ENCODE results near the gene CHCHD6.

CHCHD6 gene, protein sequence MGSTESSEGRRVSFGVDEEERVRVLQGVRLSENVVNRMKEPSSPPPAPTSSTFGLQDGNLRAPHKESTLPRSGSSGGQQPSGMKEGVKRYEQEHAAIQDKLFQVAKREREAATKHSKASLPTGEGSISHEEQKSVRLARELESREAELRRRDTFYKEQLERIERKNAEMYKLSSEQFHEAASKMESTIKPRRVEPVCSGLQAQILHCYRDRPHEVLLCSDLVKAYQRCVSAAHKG

DNA sequence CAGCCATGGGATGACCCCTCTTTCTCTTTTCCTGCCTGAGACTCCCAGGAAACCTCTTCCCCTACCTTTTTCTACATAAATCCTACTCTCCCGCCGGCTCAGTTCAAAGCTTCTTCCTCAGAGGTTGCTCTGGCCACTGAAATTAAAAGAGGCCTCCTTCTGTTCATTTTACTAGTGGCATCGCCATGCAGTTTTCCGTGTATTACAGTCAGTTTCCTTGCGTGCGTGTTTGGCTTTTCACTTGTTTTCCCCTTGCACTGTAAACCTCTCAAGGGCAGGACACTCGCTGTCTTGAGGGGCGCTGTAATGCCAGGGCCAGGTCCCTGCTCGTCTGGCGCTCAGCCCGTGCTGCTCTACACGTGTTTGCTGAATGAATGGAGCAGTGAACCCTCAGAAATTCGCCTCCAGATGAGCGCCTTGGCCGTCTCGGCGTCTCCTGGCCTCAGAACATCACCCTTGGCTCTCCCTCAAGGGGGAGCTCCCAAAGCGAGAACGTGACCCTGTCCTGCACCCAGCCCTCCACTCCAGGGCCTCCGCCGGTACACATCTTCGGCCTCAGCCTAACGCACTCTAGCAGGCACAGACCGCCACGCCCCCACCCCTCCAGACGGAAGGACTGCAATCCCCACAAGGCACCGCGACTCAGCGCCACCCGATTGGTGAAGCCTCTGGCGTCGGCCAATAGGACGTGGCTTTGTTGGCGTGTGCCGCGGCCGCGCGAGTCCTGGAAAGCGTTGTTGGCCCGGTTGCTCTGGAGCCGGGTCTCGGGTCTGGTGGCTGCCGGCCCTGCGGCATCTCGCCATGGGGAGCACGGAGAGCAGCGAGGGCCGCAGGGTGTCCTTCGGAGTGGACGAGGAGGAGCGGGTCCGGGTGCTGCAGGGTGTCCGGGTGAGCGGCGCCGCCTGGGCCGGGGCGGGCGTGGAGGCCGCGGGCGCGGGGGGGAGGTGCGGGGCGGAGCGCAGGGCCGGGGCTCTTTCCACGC, at the start of gene CHCHD6:
Gene CHCHD6 (plus strand): TSS at position 729 of the 982 bp plus-strand sequence. CDS start 73 bp downstream, at position 802.
- peak; percentile 99 for DNase-seq

- DNase-seq: peak; percentile 77
Observed at GRCh38 chr3:126654571-126655383, 49.3 kb upstream of the CHCHD6 start, which contains the start of gene TXNRD3. Gene TXNRD3, minus strand, starts transcription at chr3:126655124.

GRCh38 chr3:126655887-126656286, 48.2 kb upstream of the CHCHD6 start:
- no peak for DNase-seq

DNA sequence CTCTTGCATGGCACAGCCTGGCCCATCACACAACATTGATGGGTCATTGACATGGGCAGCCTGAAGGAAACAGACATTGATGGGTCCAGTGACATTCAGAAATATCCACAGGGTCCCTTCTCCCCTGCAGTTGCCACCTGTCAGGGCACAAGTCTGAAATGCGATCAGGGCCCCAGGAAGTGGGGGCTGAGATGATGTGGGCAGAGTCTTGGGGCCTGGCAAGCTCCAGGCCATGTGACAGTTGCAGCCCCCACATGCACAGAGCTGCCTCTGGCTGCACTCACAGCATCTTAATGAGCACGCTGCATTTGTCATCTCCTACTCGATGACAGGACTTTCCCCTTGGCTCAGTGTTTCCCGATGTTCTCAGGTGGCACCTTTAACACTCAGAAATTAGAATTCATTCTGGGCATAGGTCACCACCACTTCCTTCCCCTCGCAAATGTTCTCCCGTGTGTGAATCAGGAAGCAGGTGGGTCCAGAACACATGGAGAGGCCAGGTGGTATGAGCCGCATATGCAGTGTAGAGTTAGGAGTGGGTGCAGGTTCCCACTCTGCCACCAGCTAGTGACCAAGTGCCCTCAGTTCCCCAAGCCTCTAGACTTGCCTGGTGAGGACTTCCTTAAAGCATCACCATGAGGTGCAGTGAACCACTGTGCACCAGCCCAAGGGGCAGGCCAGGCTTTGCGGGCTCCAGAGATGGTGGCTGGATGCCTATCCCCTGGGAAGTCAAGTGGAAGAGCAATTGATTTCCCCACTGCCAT, 47.5 kb upstream of the CHCHD6 start:
- DNase-seq: no peak

GRCh38 chr3:126657901-126658300, 46.1 kb upstream of the CHCHD6 start:
- DNase-seq: no peak

GRCh38 chr3:126658584-126658983, 45.5 kb upstream of the CHCHD6 start:
- no peak for DNase-seq

DNA sequence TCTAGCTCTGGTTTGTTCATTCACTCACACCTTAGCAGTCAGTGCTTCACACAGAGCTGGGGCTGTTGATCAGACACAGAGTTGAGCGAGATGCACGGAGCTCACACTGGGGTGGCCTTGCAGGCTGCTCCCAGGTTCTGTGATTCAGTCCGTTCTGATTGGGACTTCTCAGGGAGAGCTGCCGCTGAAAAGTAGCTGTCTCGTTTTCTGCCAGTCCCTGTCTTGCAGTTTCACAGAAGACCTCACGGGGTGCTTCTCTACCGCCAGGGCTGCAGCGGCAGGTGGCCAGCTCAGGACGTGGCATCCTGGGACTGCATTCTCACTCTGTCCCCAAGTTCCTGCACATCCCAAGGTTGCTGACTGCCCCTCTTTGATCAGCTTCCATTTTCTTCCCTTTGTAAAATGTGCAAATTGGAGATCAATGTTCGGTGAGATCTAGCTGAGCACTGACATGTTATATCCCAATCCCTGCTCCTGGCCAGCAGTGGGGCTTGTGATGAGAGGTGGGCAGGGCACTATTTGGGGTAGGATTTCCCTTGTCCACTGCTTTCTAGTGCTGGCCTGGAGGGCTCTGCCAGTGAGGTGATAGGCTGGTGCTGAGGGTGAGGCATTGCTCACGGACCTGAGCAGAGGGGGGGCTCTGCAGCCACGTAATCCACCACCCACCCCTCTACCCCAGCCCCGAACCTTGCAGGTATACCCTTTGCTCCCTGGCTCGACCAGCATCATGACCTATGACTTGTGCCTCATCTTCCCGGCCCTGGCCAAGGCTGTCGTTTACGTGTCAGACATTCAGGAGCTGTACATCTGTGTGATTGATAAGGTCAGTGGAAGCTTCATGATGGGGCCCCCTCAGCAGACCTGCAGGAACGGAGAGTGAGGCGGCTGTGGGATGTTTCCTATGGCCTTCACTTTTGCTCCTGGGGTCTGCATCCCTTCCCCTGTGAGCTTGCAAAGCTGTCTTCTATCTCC, 43.8 kb upstream of the CHCHD6 start:
- DNase-seq: no peak

GRCh38 chr3:126661532-126662364, 42.3 kb upstream of the CHCHD6 start:
- DNase-seq: no peak

GRCh38 chr3:126663257-126663656, 40.8 kb upstream of the CHCHD6 start:
- DNase-seq: no peak

DNA sequence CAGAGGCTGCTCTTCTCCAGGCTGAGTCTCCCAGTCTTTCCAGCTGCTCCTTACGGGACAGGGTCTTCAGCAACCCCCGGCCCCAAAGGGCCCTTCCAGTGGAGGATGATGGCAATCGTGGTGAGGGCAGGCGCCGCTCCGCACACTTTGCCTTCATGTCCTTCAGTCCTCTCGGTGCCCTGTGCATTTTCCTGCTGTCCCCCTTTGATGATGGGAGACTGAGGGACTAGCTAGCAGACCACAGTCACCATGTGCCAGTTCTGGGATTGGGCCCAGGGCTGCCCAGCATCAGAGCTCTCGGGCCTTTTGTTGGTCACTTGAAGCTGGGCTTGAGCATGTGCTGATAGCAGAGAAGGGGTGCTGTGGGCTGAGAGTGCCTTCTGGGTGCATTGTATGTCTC, 40.3 kb upstream of the CHCHD6 start:
- no peak for DNase-seq

DNA sequence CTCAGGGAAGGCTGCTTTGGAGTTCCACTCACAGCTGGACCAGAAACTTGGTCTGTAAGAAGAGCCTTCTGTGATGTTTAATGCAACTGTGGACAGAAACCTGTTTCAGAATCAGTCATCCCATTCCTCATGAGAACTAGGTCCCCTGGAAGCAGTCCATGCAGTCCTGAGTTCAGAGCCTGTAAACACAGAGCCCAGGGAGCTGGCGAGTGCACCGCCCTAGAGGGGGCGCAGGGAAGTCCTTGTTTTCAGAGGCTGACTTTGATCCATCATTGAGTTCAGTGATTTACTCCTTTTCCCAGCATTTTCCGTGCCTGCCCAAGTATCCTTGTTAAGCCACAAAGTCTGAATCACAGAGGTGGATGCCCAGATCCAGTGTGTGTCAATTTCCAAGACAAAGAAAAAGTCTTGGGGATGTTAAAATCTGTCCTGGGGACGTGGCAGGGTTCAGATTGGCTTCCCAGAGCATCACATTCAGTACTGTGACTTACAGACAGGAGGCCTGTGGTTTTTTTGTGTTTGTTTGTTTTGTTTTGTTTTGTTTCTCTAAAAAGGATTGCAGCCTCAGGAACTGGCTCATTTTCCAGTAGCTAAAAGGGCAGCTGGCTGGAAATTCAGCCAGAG, 39.3 kb upstream of the CHCHD6 start:
- DNase-seq: no peak

DNA sequence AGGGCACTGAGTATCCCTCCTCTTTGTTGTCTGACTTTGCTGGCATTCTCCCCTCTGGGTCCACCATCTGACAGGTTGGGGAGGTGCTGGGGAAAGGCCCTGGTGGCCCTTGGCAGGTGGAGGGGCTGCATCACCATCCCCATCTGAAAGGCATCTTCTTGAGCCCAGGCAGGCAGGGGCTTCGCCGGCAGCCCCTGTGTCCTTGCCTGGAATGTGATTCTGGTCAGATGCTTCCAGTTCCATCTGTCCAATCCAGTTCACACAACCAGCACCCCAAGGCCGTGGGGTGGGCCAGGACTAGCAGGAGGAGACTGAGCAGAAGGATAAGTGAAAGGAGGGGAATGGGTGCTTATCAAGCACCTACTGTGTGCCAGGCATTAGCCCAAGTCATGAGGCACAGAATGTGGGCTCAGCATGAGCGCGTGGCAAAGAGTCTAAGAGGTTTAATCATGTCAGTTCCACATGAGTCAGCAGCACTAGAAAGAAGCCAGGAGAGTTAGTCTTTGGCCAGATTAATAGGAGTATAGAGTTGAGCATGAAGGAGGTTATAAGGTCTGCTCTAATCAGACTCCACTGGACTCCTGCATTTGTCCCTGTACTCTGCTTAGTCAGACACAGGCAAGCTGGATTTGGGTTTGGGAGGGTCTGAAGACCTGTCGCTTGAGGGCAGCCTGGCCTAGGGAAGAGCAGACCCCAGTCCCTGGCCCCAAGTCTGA, 38.7 kb upstream of the CHCHD6 start:
- no peak for DNase-seq

- DNase-seq: no peak
Observed at GRCh38 chr3:126665959-126666657, 37.9 kb upstream of the CHCHD6 start.

DNA sequence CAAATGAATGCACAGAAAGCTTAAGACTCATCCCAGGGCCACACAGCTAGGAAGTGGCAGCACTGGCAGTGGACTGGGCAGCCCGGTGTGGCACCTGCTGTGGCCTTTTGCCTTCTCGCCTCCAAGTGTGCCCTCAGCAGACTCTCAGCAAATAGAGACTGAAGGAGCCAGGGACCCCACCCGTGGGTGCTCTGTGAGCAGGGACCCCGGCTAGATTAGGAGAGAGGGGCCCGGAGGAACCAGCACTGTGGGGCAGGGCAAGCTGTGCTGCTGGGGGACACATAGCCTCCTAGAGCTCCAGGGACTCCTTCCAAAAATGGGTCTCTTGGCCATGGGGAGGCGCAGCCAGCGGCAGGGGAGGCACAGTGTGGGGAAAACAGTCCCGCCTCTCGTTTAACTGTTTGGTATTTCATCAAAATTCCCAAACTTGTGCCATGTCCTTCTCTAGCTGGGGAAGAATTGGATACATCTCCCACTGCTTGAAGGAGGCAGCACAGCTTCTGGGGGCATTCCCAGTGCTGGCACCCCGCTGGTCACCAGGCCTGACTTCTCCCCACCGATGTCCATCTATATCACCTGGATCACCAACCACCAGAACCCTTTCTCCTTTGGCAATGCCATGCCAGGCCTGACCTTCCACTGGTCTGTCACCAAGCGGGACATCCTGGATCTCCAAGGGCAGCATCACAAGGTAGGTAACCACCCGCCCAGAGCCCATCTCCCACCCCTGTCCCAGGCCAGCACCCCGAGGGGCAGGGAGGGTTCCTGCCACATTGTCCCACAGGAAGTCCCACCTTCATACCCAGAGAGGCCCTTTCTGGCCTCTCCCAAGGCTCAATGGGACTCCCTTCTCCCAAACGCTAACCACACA, 37.1 kb upstream of the CHCHD6 start:
- DNase-seq: no peak

- DNase-seq: no peak
Observed at GRCh38 chr3:126667631-126668449, 36.2 kb upstream of the CHCHD6 start.
